Stromal cell of bone marrow (primary cell): ENCODE data around the gene HHIPL2.

Experiments used
- DNase-seq: peaks from one replicate; pipeline ENCODE4 v3.0.0-alpha.2; 2012; ENCODE audit warnings: low read depth

HHIPL2 gene

GRCh38 chr1:222547944-222548671 lies at the start of gene HHIPL2:
HHIPL2 (minus strand) TSS chr1:222548104; CDS start chr1:222548044, 60 bp downstream.
- no peak for DNase-seq

- no peak for DNase-seq
Measured at GRCh38 chr1:222596696-222597095, 48.8 kb upstream of the HHIPL2 start.

GRCh38 chr1:222594789-222595188 lies 46.9 kb upstream of the HHIPL2 start:
- no peak for DNase-seq

- DNase-seq, result peak; percentile 50
Measured at GRCh38 chr1:222592171-222592570, 44.3 kb upstream of the HHIPL2 start.

GRCh38 chr1:222589462-222590302 lies 41.8 kb upstream of the HHIPL2 start, which contains the start of gene TAF1A:
TAF1A (minus strand) TSS chr1:222589933.
- peak; percentile 80 for DNase-seq

GRCh38 chr1:222588135-222588534 lies 40.2 kb upstream of the HHIPL2 start:
- DNase-seq, result no peak

GRCh38 chr1:222586842-222587241 lies 38.9 kb upstream of the HHIPL2 start:
- DNase-seq, result no peak

- DNase-seq, result no peak
Measured at GRCh38 chr1:222583079-222583478, 35.2 kb upstream of the HHIPL2 start.

GRCh38 chr1:222582099-222582774 lies 34.3 kb upstream of the HHIPL2 start:
- no peak for DNase-seq

GRCh38 chr1:222579316-222579715 lies 31.4 kb upstream of the HHIPL2 start:
- no peak for DNase-seq

- DNase-seq, result no peak
Measured at GRCh38 chr1:222570837-222571236, 22.9 kb upstream of the HHIPL2 start.

- DNase-seq, result no peak
Measured at GRCh38 chr1:222561656-222562055, 13.8 kb upstream of the HHIPL2 start.

- no peak for DNase-seq
Measured at GRCh38 chr1:222557574-222557973, 9.7 kb upstream of the HHIPL2 start.

- no peak for DNase-seq
Measured at GRCh38 chr1:222557148-222557547, 9.2 kb upstream of the HHIPL2 start.

GRCh38 chr1:222555992-222556615 lies 8.2 kb upstream of the HHIPL2 start:
- no peak for DNase-seq

GRCh38 chr1:222554177-222554576 lies 6.3 kb upstream of the HHIPL2 start:
- no peak for DNase-seq

- DNase-seq, result no peak
Measured at GRCh38 chr1:222552882-222553281, 5.0 kb upstream of the HHIPL2 start.

- DNase-seq, result no peak
Measured at GRCh38 chr1:222547260-222547614, 667 bp downstream of the HHIPL2 start.

GRCh38 chr1:222546548-222547259 lies 1.2 kb downstream of the HHIPL2 start:
- DNase-seq, result peak; percentile 88

- DNase-seq, result no peak
Measured at GRCh38 chr1:222546091-222546490, 1.8 kb downstream of the HHIPL2 start.

- no peak for DNase-seq
Measured at GRCh38 chr1:222543817-222544216, 4.1 kb downstream of the HHIPL2 start.

GRCh38 chr1:222540598-222540995 lies 7.3 kb downstream of the HHIPL2 start:
- DNase-seq, result no peak
